HG03196 (cell line): ENCODE measurements around the gene OBSCN.

Experiments
- ATAC-seq: cut with Tn5 transposase; IDR thresholded peaks from one replicate; pipeline ENCODE4 v1.9.1; 2021; ENCODE audit not compliant: unreplicated experiment

The OBSCN gene

DNA sequence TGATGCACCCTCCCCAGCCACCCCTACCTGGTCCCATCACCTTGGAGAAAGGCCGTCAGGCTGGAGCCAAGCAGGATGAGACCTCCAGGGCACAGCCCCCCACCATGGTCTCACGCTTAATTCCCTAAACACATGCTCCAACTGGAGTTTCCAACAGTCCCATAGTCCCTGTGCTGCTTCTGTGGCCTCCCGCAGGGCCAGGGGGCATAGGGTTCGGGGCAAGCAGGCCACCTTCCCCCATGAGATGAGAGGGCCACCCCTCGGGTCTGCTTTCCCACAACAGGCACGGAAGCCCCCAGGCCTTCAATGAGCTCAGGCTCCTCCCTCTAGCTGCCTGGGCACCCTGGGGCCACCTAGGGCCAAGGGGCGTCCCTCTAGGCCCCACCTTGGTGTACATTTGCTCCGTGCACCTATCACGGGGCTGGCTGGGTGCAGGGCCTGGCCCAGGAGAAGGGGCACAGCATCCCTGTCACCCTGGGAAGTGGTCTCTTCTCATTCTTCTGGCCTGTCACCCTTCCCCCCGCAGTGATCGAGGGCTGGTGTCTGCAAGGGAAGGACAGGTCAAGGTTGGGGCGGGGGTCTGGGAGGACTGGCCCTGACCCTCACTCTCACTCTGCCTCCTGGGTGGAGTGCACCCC, 156.3 kb downstream of the OBSCN start:
- no peak for ATAC-seq

DNA sequence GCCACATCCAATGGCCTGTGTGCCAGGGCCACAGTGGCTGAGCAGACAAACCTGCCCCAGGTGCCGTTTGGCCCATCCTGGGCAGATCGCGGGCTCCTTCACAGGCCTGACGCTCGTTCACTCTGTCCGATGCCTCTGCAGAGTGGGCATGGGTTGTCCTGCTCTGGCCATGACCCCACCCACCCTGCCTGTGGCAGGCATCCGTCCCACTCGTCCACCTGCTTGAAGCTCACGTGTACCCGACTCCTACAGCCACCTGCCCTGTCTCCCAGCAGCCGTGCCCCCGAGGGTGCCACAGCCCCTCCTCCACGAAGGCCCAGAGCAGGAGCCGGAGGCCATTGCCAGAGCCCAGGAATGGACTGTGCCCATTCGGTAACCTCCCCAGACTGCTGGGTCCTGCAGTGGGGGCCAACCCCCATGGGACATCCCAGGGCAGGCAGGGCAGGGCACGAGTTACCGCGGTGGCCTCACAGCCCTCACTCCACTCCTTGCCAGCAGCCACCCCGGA, 156.9 kb downstream of the OBSCN start:
- ATAC-seq, result no peak

GRCh38 chr1:228365271-228366061, 157.6 kb downstream of the OBSCN start:
- no peak for ATAC-seq

DNA sequence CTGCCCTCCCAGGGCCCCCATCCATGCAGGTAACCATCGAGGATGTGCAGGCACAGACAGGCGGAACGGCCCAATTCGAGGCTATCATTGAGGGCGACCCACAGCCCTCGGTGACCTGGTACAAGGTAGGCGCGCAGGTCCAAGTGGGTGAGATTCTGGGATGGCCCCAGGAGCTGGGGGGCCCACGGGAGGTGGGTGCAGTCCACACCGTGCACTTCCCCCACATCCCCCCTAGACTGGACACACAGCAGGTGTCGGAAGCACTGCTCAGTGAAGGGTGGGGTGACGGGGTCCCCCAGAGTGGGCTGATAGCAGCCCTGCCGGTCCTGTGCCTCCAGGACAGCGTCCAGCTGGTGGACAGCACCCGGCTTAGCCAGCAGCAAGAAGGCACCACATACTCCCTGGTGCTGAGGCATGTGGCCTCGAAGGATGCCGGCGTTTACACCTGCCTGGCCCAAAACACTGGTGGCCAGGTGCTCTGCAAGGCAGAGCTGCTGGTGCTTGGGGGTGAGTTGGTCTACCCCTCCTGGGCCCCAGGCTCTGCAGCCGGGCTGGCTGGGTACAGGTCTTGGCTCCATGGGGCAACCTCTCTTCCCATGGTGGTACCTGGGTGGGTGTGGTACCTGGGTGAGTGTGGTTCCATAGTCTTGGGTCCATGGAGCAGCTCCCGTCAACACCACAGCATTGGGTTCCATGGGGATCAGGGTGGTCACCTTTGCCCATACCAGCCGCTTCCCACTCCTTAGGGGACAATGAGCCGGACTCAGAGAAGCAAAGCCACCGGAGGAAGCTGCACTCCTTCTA, 158.4 kb downstream of the OBSCN start:
- no peak for ATAC-seq

GRCh38 chr1:228366866-228367741, 159.3 kb downstream of the OBSCN start:
- ATAC-seq, result no peak

DNA sequence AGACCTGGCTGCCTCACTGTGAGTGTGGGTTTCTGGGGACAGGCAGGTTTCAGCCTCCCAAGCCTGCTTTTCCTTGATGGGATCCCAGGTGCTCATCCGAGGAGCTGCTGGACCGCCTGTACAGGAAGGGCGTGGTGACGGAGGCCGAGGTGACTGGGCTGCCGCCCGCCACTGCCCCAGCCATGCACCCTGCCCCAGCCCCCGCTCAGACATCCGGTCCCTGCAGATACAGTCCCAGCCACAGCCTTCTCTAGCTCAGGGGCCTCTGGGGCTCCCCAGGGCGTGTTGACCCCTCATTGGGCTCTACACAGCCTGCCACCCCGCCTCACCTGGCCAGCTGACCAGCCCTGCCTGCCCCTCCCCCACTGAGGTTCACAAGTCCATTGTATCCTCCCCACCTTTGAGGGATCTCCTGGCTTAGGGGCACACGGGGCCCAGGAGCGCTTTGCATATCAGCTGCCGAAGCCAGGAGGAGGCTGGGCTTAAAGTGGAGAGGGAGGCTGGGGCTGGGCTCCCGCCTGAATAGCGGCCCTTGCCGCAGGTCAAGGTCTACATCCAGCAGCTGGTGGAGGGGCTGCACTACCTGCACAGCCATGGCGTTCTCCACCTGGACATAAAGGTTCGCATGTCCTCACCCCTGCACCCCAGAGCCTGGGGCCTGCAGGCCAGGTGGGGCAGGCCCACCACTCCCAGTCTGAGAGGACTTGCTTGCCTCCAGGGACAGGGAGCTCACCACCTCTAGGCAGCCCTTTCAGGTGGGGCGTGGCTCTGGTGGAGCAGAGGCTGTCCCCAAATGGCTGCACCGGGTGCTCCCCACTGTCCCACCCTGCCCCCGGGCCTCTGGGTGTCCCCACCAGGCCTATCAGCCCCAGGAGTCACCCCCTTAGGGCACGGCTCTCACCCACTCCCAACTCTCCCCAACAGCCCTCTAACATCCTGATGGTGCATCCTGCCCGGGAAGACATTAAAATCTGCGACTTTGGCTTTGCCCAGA, 160.3 kb downstream of the OBSCN start:
- no peak for ATAC-seq

GRCh38 chr1:228368801-228369607, 161.2 kb downstream of the OBSCN start:
- no peak for ATAC-seq

DNA sequence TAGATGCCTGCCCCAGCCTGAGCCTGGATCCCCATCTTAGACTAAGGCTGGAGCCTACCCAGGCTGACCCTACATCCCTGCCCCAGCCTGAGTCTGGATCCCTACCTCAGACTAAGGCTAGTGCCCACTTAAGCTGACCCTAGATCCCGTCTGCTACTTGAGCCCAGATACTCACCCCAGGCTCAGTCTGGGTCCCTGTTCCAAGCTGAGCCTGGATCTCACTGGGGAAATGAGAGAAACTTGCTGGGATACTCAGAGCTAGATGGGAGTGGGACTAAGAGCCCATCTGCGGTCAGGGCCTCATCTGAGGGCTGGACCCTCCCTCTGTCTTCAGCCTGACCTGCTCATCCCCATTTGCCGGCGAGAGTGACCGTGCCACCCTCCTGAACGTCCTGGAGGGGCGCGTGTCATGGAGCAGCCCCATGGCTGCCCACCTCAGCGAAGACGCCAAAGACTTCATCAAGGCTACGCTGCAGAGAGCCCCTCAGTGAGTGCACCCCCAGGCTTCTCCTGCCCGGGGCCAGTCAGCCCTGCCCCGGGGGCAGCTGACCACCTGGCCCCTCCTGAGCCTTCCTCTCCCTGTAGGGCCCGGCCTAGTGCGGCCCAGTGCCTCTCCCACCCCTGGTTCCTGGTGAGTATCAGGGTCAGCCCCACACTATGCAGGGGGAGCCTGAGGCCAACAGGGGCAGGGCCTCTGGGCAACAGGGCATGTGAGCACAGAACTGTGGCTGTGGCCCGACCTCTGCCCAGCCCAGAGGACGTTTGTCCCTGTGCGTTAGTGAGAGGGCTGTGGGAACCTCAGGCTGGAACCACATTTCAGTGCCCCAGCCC, 162.0 kb downstream of the OBSCN start:
- no peak for ATAC-seq

- no peak for ATAC-seq
Observed at GRCh38 chr1:228370439-228370940, 162.6 kb downstream of the OBSCN start.

DNA sequence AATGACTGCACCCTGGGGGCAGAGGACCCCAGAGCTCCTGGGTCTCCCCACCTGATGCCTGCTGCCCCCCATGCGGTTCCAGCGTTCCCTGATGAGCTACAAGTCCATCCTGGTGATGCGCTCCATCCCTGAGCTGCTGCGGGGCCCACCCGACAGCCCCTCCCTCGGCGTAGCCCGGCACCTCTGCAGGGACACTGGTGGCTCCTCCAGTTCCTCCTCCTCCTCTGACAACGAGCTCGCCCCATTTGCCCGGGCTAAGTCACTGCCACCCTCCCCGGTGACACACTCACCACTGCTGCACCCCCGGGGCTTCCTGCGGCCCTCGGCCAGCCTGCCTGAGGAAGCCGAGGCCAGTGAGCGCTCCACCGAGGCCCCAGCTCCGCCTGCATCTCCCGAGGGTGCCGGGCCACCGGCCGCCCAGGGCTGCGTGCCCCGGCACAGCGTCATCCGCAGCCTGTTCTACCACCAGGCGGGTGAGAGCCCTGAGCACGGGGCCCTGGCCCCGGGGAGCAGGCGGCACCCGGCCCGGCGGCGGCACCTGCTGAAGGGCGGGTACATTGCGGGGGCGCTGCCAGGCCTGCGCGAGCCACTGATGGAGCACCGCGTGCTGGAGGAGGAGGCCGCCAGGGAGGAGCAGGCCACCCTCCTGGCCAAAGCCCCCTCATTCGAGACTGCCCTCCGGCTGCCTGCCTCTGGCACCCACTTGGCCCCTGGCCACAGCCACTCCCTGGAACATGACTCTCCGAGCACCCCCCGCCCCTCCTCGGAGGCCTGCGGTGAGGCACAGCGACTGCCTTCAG, 163.3 kb downstream of the OBSCN start:
- no peak for ATAC-seq

GRCh38 chr1:228371741-228372182, 163.9 kb downstream of the OBSCN start:
- no peak for ATAC-seq

GRCh38 chr1:228372183-228373003, 164.5 kb downstream of the OBSCN start:
- ATAC-seq, result no peak

GRCh38 chr1:228373004-228373680, 165.3 kb downstream of the OBSCN start:
- no peak for ATAC-seq

DNA sequence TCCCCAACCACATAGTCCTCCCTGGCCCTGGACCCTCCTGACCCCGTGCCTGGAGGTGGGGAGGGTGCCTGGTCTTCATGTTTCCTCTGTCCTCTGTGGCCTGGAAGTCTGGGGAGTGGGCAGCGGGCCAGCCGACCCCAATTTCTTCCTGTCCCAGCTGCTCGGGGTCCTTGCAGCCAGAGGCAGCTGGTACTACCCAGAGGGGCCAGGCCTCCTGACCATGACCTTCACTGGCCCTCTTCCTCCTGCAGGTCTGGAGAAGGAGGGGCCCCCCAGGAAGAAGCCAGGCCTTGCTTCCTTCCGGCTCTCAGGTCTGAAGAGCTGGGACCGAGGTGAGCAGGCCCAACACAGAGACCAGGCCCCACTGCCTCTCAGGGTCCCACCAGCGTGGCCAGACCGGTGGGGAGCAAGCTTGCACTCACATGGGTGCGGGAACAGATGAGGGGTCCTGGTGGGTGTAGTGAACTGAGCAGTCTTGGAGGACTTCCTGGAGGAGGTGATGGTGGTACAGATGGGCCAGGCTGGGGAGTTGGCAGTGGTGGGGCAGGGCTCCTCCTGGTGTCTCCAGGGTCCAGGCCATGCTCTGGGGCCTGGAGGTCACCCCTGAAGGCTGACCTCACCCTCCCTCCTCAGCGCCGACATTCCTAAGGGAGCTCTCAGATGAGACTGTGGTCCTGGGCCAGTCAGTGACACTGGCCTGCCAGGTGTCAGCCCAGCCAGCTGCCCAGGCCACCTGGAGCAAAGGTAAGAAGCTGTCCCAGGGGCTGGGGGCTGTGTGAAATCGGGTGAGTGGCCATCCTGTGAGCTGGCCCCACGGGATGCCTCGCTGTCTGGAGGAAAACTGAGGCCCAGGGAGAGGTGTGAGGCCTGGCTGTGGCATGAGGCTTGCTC, 166.1 kb downstream of the OBSCN start:
- ATAC-seq, result no peak
